Stimulated activated CD4-positive, alpha-beta T cell treated with anti-CD3 and anti-CD28 coated beads, Interleukin-15, amount 100 ng/mL, for 24 hours (primary cell): Measurements from ENCODE around the gene BBS5.
"Not testable (repeated sequence)": the region's sequence is repeated elsewhere in the genome, so short reads cannot be mapped to it uniquely, and the experiment has no call there.

Experiments
- DNase-seq: peaks from one replicate; pipeline ENCODE4 v3.0.0-alpha.2; 2020

The BBS5 gene

GRCh38 chr2:169479257-169480078 is at the start of gene BBS5:
TSS of gene BBS5 (plus strand) at chr2:169479494. CDS start at chr2:169479554, 60 bp downstream.
- DNase-seq = peak; percentile 87

DNA sequence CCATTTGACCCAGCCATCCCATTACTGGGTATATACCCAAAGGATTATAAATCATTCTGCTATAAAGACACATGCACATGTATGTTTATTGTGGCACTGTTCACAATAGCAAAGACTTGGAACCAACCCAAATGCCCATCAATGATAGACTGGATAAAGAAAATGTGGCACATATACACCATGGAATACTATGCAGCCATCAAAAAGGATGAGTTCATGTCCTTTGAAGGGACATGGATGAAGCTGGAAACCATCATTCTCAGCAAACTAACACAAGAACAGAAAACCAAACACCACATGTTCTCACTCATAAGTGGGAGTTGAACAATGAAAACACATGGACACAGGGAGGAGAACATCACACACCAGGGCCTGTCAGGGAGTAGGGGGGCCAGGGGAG is 47.5 kb upstream of the BBS5 start:
- not testable (repeated sequence) for DNase-seq

DNA sequence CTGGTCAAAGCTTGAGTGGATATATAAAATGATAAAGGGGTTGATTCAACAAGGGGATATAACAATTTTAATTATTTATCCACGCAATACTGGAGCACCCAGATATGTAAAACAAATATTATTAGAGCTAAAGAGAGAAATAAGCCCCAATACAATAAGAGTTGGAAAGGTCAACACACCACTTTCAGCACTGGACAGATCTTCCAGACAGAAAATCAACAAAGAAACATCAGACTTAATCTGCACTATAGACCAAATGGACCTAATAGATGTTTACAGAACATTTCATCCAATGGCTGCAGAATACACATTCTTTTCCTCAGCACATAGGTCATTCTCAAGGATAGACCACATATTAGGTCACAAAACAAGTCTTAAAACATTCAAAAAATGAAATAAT is 45.1 kb upstream of the BBS5 start:
- not testable (repeated sequence) for DNase-seq

GRCh38 chr2:169438466-169439072 is 40.7 kb upstream of the BBS5 start:
- DNase-seq = no peak

- no peak for DNase-seq
Observed at GRCh38 chr2:169439900-169440299, 39.4 kb upstream of the BBS5 start.

GRCh38 chr2:169446452-169446851 is 32.8 kb upstream of the BBS5 start:
- DNase-seq = no peak

- DNase-seq = no peak
Observed at GRCh38 chr2:169448316-169448715, 31.0 kb upstream of the BBS5 start.

- DNase-seq = no peak
Observed at GRCh38 chr2:169448865-169449264, 30.4 kb upstream of the BBS5 start.

- no peak for DNase-seq
Observed at GRCh38 chr2:169452080-169452479, 27.2 kb upstream of the BBS5 start.

- not testable (repeated sequence) for DNase-seq
Observed at GRCh38 chr2:169453044-169453443, 26.2 kb upstream of the BBS5 start.

DNA sequence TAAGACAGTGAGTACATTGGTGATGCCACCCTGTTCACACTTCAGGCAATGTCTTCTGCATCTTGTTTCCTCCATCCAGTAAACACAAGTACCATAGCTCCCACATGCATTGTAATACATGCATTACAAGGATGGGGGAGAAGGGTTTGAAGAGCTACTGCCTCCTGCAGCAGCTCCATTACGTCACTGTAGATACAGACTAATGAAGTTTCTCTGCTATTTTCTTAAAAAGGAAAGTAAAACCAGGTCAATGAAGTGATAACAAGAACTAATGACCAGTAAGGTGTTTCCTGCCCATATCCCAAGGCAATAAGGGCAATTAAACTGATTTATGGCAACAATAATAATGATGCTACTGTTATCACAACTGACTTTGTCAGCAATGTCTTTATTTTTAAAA is 18.2 kb upstream of the BBS5 start:
- no peak for DNase-seq

DNA sequence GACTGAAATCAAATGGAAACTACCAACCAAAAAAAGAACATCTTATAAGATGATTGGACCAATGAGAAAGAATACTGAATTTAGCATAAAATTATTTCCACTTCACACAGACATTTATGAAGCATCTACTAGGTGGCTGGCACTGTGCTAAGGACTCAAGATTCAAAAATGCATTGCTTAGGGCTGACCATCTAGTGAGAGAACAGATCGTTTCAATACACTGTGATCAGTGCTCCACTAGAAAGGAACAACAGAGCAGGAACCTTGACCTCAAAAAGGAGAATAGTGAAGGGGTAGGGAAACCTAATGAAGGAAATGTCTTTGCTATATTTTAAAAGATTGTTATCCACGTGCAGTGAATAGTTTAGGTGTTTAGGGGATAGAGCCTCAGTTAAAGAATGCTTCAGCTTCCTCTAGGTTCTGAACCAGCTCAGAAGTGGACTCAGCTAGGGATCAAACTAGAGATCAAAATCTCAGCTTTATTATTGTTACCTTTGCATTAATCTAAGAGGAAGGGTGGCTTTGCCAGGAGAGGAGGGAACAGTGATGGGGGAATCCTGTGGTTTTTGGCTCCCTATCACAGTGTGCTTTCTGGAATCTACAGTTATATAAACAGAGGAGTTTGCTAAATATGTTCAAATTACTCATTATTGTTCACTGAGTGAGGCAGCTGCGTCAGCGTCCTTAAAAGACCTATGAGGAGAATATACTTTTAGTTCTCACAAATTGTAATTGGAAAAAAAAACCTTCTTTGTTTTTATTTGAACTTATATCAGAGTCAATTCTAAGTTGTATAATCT is 16.2 kb upstream of the BBS5 start:
- no peak for DNase-seq

DNA sequence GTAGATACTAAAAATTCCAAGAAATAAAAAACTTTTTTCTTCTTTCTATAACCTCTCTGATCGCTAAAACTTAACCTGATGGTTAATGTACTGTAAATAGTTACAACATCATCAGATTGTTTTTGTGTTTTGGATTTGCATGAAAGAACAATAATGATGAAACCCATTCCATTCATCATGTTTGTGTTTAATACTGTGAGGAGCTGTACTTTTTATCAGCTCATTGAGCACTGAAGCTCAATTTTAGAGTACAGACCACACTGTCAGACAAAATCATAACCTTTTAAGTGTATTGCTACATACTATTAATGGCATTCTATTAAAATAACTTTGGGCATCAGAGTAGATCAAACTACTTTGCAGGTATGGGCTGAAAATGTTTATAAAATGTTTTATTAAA is 14.8 kb upstream of the BBS5 start:
- no peak for DNase-seq

DNA sequence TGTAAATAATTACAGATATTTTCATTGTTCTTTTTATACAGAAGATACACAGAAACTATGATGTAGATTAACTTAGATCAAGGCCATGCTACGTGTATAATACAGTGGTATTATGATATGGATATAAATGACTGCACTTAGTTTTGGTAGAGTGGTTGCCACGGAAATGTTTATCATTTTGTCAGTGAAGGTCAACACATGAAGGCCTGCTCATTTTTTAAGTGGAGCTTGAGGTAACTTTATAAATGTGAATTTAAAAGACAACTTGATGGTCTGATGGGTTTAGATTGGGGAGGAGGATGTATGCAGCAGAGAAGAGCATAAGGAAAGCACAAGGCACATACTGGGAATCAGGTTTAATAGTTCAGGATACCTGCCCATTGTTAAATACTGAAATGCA is 14.4 kb upstream of the BBS5 start:
- no peak for DNase-seq

DNA sequence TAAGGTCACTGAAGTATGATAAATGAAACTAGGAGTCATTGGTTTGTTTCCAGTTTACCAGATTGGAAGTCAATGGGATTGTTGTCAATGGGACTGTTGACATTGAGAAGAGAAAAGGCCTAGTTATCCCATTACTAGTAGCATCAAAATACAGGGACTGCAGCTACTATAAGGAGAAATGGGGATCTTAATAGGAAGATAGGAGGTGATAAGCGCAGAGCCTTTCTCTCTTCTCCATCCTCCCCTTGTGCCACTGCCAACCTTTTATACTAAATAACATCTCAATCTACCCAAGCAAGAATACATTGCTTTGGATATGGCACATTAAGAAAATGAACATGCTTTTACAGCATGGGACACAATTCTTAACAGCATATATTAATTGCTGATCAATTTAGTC is 10.5 kb upstream of the BBS5 start:
- no peak for DNase-seq

- no peak for DNase-seq
Observed at GRCh38 chr2:169469952-169470572, 9.2 kb upstream of the BBS5 start.

DNA sequence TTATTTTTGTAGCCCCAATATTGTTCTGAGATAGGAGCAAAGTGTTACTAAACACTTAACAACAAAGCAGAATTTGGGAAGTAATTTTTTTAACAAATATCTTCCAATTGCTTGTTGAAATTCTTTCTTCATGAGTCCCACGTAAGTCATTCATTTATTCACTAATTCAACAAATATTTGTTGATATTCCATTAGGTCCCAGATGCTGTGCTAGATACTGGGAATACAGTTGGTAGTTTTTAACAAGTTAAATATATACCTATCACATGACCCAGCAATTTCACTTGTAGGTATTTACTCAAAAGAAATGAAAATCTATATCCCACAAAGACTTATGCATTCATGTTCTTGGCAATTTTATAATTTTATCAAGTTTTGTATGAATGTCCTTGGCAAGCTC is 7.0 kb upstream of the BBS5 start:
- no peak for DNase-seq

DNA sequence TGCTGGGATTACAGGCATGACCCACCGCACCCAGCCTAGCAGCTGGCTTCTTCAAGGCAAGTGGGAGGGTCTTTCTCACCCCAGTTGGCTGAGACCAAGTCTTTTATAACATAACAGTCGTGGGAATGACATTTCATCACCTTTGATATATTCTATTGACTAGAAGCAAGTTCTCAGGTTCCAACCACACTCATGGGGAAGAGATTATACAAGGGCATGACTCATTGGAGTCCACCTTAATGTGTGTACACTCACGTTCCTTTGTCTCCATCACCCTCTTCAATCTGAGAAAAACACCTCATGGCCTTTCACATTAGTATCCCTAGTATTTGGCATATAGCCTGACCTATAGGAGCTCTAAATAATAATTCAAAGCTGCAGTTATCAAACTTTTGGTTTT is 2.8 kb upstream of the BBS5 start:
- no peak for DNase-seq

DNA sequence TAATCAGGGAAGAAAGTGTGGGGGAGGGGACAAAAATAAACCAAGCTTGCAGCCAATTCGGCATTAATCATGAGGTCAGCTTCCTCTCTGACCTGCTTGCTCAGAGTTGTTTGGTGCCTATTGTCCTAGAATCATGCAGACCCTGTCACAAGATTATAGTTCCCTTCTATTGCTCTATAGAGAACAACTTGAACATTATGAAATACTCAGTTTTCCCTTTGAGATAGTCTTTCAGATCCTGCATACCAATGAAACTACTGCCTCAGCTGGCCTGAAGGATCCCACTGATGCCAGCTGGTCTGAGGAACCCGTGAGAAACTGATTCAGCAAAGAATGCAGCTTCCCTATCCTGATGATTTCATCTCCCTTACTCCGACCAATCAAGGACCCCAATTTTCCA is 955 bp upstream of the BBS5 start:
- DNase-seq = no peak

DNA sequence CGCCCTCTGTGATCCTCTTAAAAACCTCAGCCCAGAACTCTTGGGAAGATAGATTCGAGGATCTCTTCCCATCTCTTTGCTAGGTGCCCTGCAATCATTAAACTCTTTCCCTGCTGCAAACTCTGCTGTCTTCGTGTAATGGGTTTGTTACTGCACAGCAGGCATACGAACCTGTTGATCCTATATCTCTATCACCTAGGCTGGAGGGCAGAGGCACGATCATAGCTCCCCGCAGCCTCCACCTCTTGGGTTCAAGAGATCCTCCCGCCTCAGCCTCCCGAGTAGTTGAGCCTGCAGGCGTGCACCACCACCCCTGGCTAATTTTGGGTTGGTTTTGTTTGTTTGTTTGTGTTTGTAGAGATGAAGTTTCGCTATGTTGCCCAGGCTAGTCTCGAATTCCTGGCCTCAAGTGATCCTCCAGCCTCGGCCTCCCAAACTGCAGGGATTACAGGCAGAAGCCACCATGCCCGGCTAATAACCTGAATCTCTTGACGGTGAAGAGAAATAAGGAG is 493 bp upstream of the BBS5 start:
- DNase-seq = no peak

- DNase-seq = no peak
Observed at GRCh38 chr2:169480079-169480465, 778 bp downstream of the BBS5 start.

DNA sequence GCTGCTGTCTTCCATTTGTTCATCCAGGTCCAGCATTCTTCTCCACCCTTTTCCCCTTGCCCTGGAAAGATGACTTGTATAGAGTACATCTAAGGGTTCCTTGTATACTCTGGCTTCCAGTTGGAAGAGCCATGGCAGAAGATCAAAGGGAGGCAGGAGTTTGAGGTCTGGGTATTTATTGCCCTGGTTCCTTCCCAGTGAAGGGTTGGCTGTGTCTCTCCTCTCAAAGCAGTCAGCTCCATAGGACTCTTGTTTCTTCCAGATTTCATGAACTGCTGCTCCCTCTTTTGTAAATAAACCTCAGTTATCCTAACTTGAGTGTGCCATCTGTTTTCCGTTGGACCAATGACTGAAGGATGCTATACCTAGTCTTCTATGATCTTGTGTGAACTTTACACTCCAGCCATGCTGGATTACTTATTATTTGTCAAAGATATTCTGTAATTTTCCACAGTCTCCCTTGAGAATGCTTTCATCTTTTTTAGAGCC is 6.4 kb downstream of the BBS5 start:
- no peak for DNase-seq

- no peak for DNase-seq
Observed at GRCh38 chr2:169486487-169486886, 7.2 kb downstream of the BBS5 start.
